Right ventricle myocardium superior (tissue), 1 donor: ENCODE results near the gene STK32B. TPM values are rescaled to one million over a fixed set of nuclear protein-coding genes. Genes with fewer than 3 reads are reported as not detected.
"Not testable (repeated sequence)": the region's sequence is repeated elsewhere in the genome, so short reads cannot be mapped to it uniquely, and the experiment has no call there.

ENCODE experiments used
- ATAC-seq: fragments of 200-7000 bp; cut with Tn5 transposase; one replicate; pipeline ENCODE4 v1.9.1; 2020; ENCODE audit warnings: mild to moderate bottlenecking; ENCODE audit not compliant: poor library complexity
- DNase-seq: peaks from one replicate; pipeline ENCODE4 v3.0.0-alpha.2; 2020
- intact Hi-C: fragments of 100-400 bp; cut with DNase I; formaldehyde crosslinking; loops from one replicate; pipeline ENCODE4 v1.11.2; 2022
- total RNA-seq: library from RNA; stranded (reverse); fragmentation: NEBNext Ultra II Directional; extraction: Animal tissue kit (Norgen Biotek cat#: 25700); gene quantifications from one replicate; pipeline ENCODE4 v1.2.1, GENCODE V29; 2021
- donor health status: DM: no; HTN: yes; CAD: no; lungs with severe emphysema.

Gene STK32B
- total RNA-seq, 1 donor from 2014 or later: 1.0 TPM

GRCh38 chr4:5215321-5215720, 164.0 kb downstream of the STK32B start:
- intact Hi-C loops: no loop called here
- no peak for DNase-seq
- no peak for ATAC-seq

- intact Hi-C loops: no loop called here
Observed at GRCh38 chr4:5217421-5217820, 166.1 kb downstream of the STK32B start.

GRCh38 chr4:5218376-5219069, 167.2 kb downstream of the STK32B start:
- DNase-seq (no peak), ATAC-seq (no peak)
- intact Hi-C loops: no loop called here

More at GRCh38 chr4:5217421-5217820, 166.1 kb downstream of the STK32B start:
- DNase-seq: no peak
- ATAC-seq: no peak

GRCh38 chr4:5220028-5220427, 168.7 kb downstream of the STK32B start:
- no peak for ATAC-seq
- intact Hi-C loops: no loop called here
- no peak for DNase-seq

GRCh38 chr4:5222047-5222446, 170.8 kb downstream of the STK32B start:
- ATAC-seq (no peak), DNase-seq (no peak)
- intact Hi-C loops: no loop called here

- intact Hi-C loops: no loop called here
Observed at GRCh38 chr4:5222951-5223350, 171.7 kb downstream of the STK32B start.

GRCh38 chr4:5224340-5224739, 173.1 kb downstream of the STK32B start:
- intact Hi-C loops: no loop called here
- ATAC-seq (no peak), DNase-seq (no peak)

More at GRCh38 chr4:5222951-5223350, 171.7 kb downstream of the STK32B start:
- DNase-seq: no peak
- no peak for ATAC-seq

GRCh38 chr4:5232549-5232948, 181.3 kb downstream of the STK32B start:
- ATAC-seq (no peak), DNase-seq (no peak)
- intact Hi-C loops: no loop called here

GRCh38 chr4:5237086-5237660, 185.9 kb downstream of the STK32B start:
- ATAC-seq (no peak), DNase-seq (no peak)
- intact Hi-C loops: no loop called here

GRCh38 chr4:5238173-5238572, 186.9 kb downstream of the STK32B start:
- ATAC-seq: no peak
- no peak for DNase-seq
- intact Hi-C loops: no loop called here

GRCh38 chr4:5247061-5247460, 195.8 kb downstream of the STK32B start:
- DNase-seq, ATAC-seq, intact Hi-C loops: not testable (repeated sequence)

GRCh38 chr4:5247735-5248134, 196.5 kb downstream of the STK32B start:
- no peak for ATAC-seq
- intact Hi-C loops: no loop called here
- DNase-seq: no peak

GRCh38 chr4:5249727-5250126, 198.4 kb downstream of the STK32B start:
- intact Hi-C loops: no loop called here
- no peak for ATAC-seq
- no peak for DNase-seq

- intact Hi-C loops, ATAC-seq, DNase-seq: not testable (repeated sequence)
Observed at GRCh38 chr4:5250536-5250935, 199.3 kb downstream of the STK32B start.

GRCh38 chr4:5256421-5256820, 205.1 kb downstream of the STK32B start:
- ATAC-seq: no peak
- intact Hi-C loops: no loop called here

GRCh38 chr4:5257086-5257485, 205.8 kb downstream of the STK32B start:
- ATAC-seq (no peak), DNase-seq (no peak)
- intact Hi-C loops: no loop called here

More at GRCh38 chr4:5256421-5256820, 205.1 kb downstream of the STK32B start:
- no peak for DNase-seq

- no peak for DNase-seq
- intact Hi-C loops: no loop called here
- no peak for ATAC-seq
Observed at GRCh38 chr4:5259471-5259870, 208.2 kb downstream of the STK32B start.

GRCh38 chr4:5260121-5260520, 208.8 kb downstream of the STK32B start:
- intact Hi-C loops: no loop called here
- DNase-seq (no peak), ATAC-seq (no peak)

GRCh38 chr4:5261866-5262265, 210.6 kb downstream of the STK32B start:
- intact Hi-C loops: no loop called here
- ATAC-seq (no peak), DNase-seq (no peak)

GRCh38 chr4:5266991-5267390, 215.7 kb downstream of the STK32B start:
- intact Hi-C loops: no loop called here
- ATAC-seq (no peak), DNase-seq (no peak)
